H1 (cell line): Measurements from ENCODE around the gene KCTD15. TPM values are rescaled to one million over a fixed set of nuclear protein-coding genes. Genes with fewer than 3 reads are reported as not detected.

Experiments
- CTCF ChIA-PET: fragments of 300-600 bp; sonication (Branson Sonifier 250); formaldehyde crosslinking; loops from one replicate; lab custom pipeline; 2021; ENCODE audit not compliant: partially characterized antibody; lab: Charles Lee
- POLR2A ChIA-PET: fragments of 300-600 bp; sonication (Branson Sonifier 250); formaldehyde crosslinking; loops from one replicate; lab custom pipeline; 2021; ENCODE audit warnings: inconsistent platforms; ENCODE audit not compliant: partially characterized antibody; lab: Charles Lee
- DNase-seq, 2 experiments: peaks; one replicate each; pipeline versions ENCODE4 v3.0.0 to v3.0.0-alpha.2; 2010 to 2022; ENCODE audit warnings: low spot score in 2 of 2, low read depth in 1 of 2, mixed read lengths in 1 of 2
- FAIRE-seq: peaks from 2 replicates; lab custom pipeline; 2011; peaks lifted over from hg19 to GRCh38; lab: Jason Lieb, UNC
- H2AFZ ChIP-seq: 2 replicates; pipeline ENCODE4 v1.8.1; 2012; ENCODE audit warnings: low read length, inconsistent platforms
- H2AK5ac ChIP-seq: 2 replicates; pipeline ENCODE4 v1.6.1; 2013; ENCODE audit warnings: low read depth, low read length
- H2BK120ac ChIP-seq: replicated peaks from 2 replicates; pipeline ENCODE3; 2013; ENCODE audit warnings: low read depth, low read length, inconsistent platforms
- H2BK12ac ChIP-seq: 2 replicates; pipeline ENCODE4 v1.6.1; 2013; ENCODE audit warnings: low read depth, low read length
- H2BK15ac ChIP-seq: 2 replicates; pipeline ENCODE4 v1.6.1; 2013; ENCODE audit warnings: low read length
- H2BK20ac ChIP-seq: 2 replicates; pipeline ENCODE4 v1.6.1; 2013; ENCODE audit warnings: low read length
- H2BK5ac ChIP-seq: 2 replicates; pipeline ENCODE4 v1.6.1; 2013; ENCODE audit warnings: low read depth, low read length
- H3K14ac ChIP-seq: 2 replicates; pipeline ENCODE4 v1.6.1; 2013; ENCODE audit warnings: inconsistent platforms; ENCODE audit not compliant: insufficient read length
- H3K18ac ChIP-seq: 2 replicates; pipeline ENCODE4 v1.6.1; 2013; ENCODE audit warnings: low read length; ENCODE audit errors: extremely low read depth
- H3K23ac ChIP-seq: 2 replicates; pipeline ENCODE4 v1.6.1; 2013; ENCODE audit warnings: inconsistent platforms; ENCODE audit not compliant: insufficient read length
- H3K23me2 ChIP-seq: 2 replicates; pipeline ENCODE4 v1.6.1; 2013; ENCODE audit warnings: low read depth, low read length
- H3K27ac ChIP-seq: 2 replicates; pipeline ENCODE4 v1.6.1; 2011; ENCODE audit warnings: low read depth, low read length, inconsistent platforms
- H3K27me3 ChIP-seq, 4 experiments: replicated peaks in 1 of 4; 1 replicate in 1 of 4; 2 replicates in 3 of 4; pipeline versions ENCODE4 v1.6.1 to v1.8.1; 2011 to 2013; ENCODE audit warnings: low read length in 3 of 4, mild to moderate bottlenecking in 3 of 4, inconsistent platforms in 2 of 4, mixed read lengths in 2 of 4, moderate library complexity in 1 of 4; ENCODE audit not compliant: control insufficient read depth in 3 of 4, insufficient read depth in 3 of 4; ENCODE audit errors: extremely low read depth in 1 of 4
- H3K36me3 ChIP-seq, 4 experiments: 2 replicates each; pipeline versions ENCODE4 v1.6.1 to v1.8.1; 2011 to 2013; ENCODE audit warnings: mild to moderate bottlenecking in 4 of 4, low read length in 3 of 4, moderate library complexity in 2 of 4, control low read depth in 1 of 4, inconsistent platforms in 1 of 4; ENCODE audit not compliant: insufficient read depth in 4 of 4, control insufficient read depth in 2 of 4
- H3K4ac ChIP-seq: replicated peaks from 2 replicates; pipeline ENCODE3; 2013; ENCODE audit warnings: low read length, low read depth, mixed read lengths, inconsistent platforms; ENCODE audit not compliant: insufficient read length
- H3K4me1 ChIP-seq, 4 experiments: replicated peaks in 1 of 4; 1 replicate in 1 of 4; 2 replicates in 3 of 4; pipeline versions ENCODE4 v1.6.1 to v1.8.1; 2011 to 2013; ENCODE audit warnings: low read length in 3 of 4, inconsistent platforms in 2 of 4, mixed read lengths in 1 of 4; ENCODE audit not compliant: insufficient read depth in 4 of 4, control insufficient read depth in 3 of 4
- H3K4me2 ChIP-seq, 2 experiments: 2 replicates each; pipeline versions ENCODE4 v1.6.1 to v1.8.1; 2011 to 2013; ENCODE audit warnings: low read depth in 2 of 2, low read length in 2 of 2, control low read depth in 1 of 2, inconsistent platforms in 1 of 2, mild to moderate bottlenecking in 1 of 2; ENCODE audit not compliant: insufficient read depth in 1 of 2
- H3K4me3 ChIP-seq, 4 experiments: fragments of 200-600, 300-600 bp in 1 of 4; sonication (generic), shearing (Covaris generic), sonication (Bioruptor Twin) in 1 of 4; 2 replicates each; pipeline versions ENCODE4 v1.5.1 to v1.8.1; 2011 to 2016; ENCODE audit warnings: low read length in 4 of 4, low read depth in 3 of 4, control low read depth in 2 of 4, inconsistent platforms in 2 of 4, mild to moderate bottlenecking in 2 of 4, mixed read lengths in 1 of 4, moderate library complexity in 1 of 4; ENCODE audit not compliant: insufficient read depth in 2 of 4; ENCODE audit errors: extremely low read depth in 1 of 4
- H3K56ac ChIP-seq: replicated peaks from 2 replicates; pipeline ENCODE3; 2013; ENCODE audit warnings: low read depth, mild to moderate bottlenecking, mixed read lengths, low read length, inconsistent platforms; ENCODE audit not compliant: insufficient read length
- H3K79me1 ChIP-seq: 2 replicates; pipeline ENCODE4 v1.6.1; 2013; ENCODE audit warnings: low read depth, low read length, control low read depth
- H3K79me2 ChIP-seq, 2 experiments: 2 replicates each; pipeline versions ENCODE4 v1.6.1 to v1.8.1; 2012 to 2013; ENCODE audit warnings: low read length in 2 of 2, mild to moderate bottlenecking in 2 of 2, inconsistent platforms in 1 of 2; ENCODE audit not compliant: insufficient read depth in 2 of 2, control insufficient read depth in 1 of 2
- H3K9ac ChIP-seq, 4 experiments: replicated peaks in 1 of 4; 1 replicate in 1 of 4; 2 replicates in 3 of 4; pipeline versions ENCODE4 v1.6.1 to v1.8.1; 2011 to 2013; ENCODE audit warnings: low read depth in 3 of 4, low read length in 3 of 4, control low read depth in 2 of 4, mild to moderate bottlenecking in 2 of 4, moderate library complexity in 2 of 4, inconsistent platforms in 1 of 4; ENCODE audit errors: extremely low read depth in 1 of 4
- H3K9me3 ChIP-seq, 2 experiments: 2 replicates each; pipeline versions ENCODE4 v1.6.1 to v1.8.1; 2012 to 2013; ENCODE audit warnings: mild to moderate bottlenecking in 2 of 2, moderate library complexity in 2 of 2, control low read depth in 1 of 2, inconsistent platforms in 1 of 2, low read depth in 1 of 2, low read length in 1 of 2, mixed read lengths in 1 of 2; ENCODE audit not compliant: insufficient read depth in 2 of 2
- H4K20me1 ChIP-seq, 2 experiments: replicated peaks in 1 of 2; 2 replicates each; pipeline versions ENCODE3 to v1.8.1; 2011 to 2013; ENCODE audit warnings: inconsistent platforms in 2 of 2, low read length in 2 of 2, mild to moderate bottlenecking in 1 of 2; ENCODE audit not compliant: insufficient read depth in 2 of 2, control insufficient read depth in 1 of 2
- H4K5ac ChIP-seq: 2 replicates; pipeline ENCODE4 v1.6.1; 2013; ENCODE audit warnings: low read length, low read depth, mixed read lengths, inconsistent platforms; ENCODE audit not compliant: insufficient read length
- H4K8ac ChIP-seq: 2 replicates; pipeline ENCODE4 v1.8.0; 2013; ENCODE audit warnings: mild to moderate bottlenecking, moderate library complexity, low read length, inconsistent platforms; ENCODE audit not compliant: insufficient read depth; ENCODE audit errors: extremely low read depth
- H4K91ac ChIP-seq: replicated peaks from 2 replicates; pipeline ENCODE3; 2013; ENCODE audit warnings: low read length, mixed read lengths, inconsistent platforms; ENCODE audit not compliant: insufficient read length
- CHD2 ChIP-seq: IDR thresholded peaks from 2 replicates; pipeline ENCODE4 v1.6.1; 2012; ENCODE audit warnings: low read length, improper control_type of control experiment
- EGR1 ChIP-seq: IDR thresholded peaks from 2 replicates; pipeline ENCODE4 v1.6.1; 2011; ENCODE audit warnings: low read depth, low read length, borderline replicate concordance
- EZH2 ChIP-seq: fragments of 200-600 bp; sonication (generic); IDR thresholded peaks from 2 replicates; pipeline ENCODE4 v1.7.1; 2012; ENCODE audit warnings: low read depth, mild to moderate bottlenecking, moderate library complexity, low read length, inconsistent platforms; ENCODE audit not compliant: severe bottlenecking
- KDM1A ChIP-seq: fragments of 200-600, 300-600 bp; sonication (generic); IDR thresholded peaks from 2 replicates; pipeline ENCODE4 v1.7.1; 2016; ENCODE audit warnings: mild to moderate bottlenecking, low read length, borderline replicate concordance
- POLR2AphosphoS5 ChIP-seq: IDR thresholded peaks from 2 replicates; pipeline ENCODE4 v1.6.1; 2011; ENCODE audit warnings: low read depth, low read length
- SIN3A ChIP-seq, 2 experiments: IDR thresholded peaks in 1 of 2; conservative IDR thresholded peaks in 1 of 2; 2 replicates each; pipeline ENCODE4 v1.6.1; 2011 to 2012; ENCODE audit warnings: low read length in 2 of 2, improper control_type of control experiment in 1 of 2, low read depth in 1 of 2, mild to moderate bottlenecking in 1 of 2
- SIX5 ChIP-seq: IDR thresholded peaks from 2 replicates; pipeline ENCODE4 v1.6.1; 2011; ENCODE audit warnings: mild to moderate bottlenecking, low read depth, low read length
- SP2 ChIP-seq: IDR thresholded peaks from 2 replicates; pipeline ENCODE4 v1.6.1; 2012; ENCODE audit warnings: mild to moderate bottlenecking, low read length, inconsistent platforms
- SRF ChIP-seq: IDR thresholded peaks from 2 replicates; pipeline ENCODE4 v1.6.1; 2011; ENCODE audit warnings: mild to moderate bottlenecking, low read depth, low read length, moderate library complexity
- SUZ12 ChIP-seq: fragments of 200-600 bp; sonication (generic); IDR thresholded peaks from 2 replicates; pipeline ENCODE4 v1.6.1; 2012; ENCODE audit warnings: mild to moderate bottlenecking, inconsistent platforms, low read length, moderate library complexity, mixed read lengths
- WGBS, 2 experiments: shearing (Covaris generic) in 1 of 2; methylation state at CpG; one replicate each; pipeline versions ENCODE4 v1.1.6 to v1.1.7; 2013 to 2015; ENCODE audit warnings: low lambda C conversion rate in 2 of 2, mixed read lengths in 2 of 2, inconsistent platforms in 1 of 2, low coverage in 1 of 2, missing lambda C conversion rate in 1 of 2; ENCODE audit not compliant: insufficient replicate concordance in 2 of 2, insufficient coverage in 1 of 2, insufficient read length in 1 of 2; ENCODE audit errors: extremely low coverage in 1 of 2, missing lambda C conversion rate in 1 of 2; 5-methylcytosine and 5-hydroxymethylcytosine counted together
- polyA plus RNA-seq, 7 experiments: library from polyadenylated mRNA; depleted of rRNA in 3 of 7; stranded (reverse) in 5 of 7; unstranded in 2 of 7; fragments of >200 nt in 5 of 7; fragments of 200-250 nt in 2 of 7; gene quantifications; 1 replicate in 5 of 7; 2 replicates in 1 of 7; 4 replicates in 1 of 7; pipeline versions ENCODE4 v1.2.1 to v1.2.3, GENCODE V29; 2011 to 2013; ENCODE audit warnings: missing spikeins in 2 of 7, mixed read lengths in 2 of 7
- total RNA-seq: library from RNA; stranded (reverse); fragmentation: NEBNext Ultra II Directional; extraction: Animal tissue kit (Norgen Biotek cat#: 25700); gene quantifications from 2 replicates; pipeline ENCODE4 v1.2.1, GENCODE V29; 2021
- TF ChIP-seq, protein P1 (sequence below): IDR thresholded peaks from 2 replicates; pipeline ENCODE4 v1.6.1; 2011; ENCODE audit warnings: low read depth, mild to moderate bottlenecking, low read length; ENCODE audit not compliant: insufficient read depth

KCTD15 gene
- total and polyA plus RNA-seq, 2 of the 8 experiments (the other 6 are each of a cell fraction or from before 2014, with no cell fraction given), result 25.1 to 27.0 TPM

- Histone ChIP-seq H3K23ac (no peak overlapping the region), H3K36me3 (no peaks in the 10 kb centered on the region; a peak in 1 of 8 replicates), H3K23me2 (peaks cover 10% of the 10 kb centered on the region), H2BK20ac (no peak overlapping the region), H3K27me3 (no peaks in the 10 kb centered on the region; a peak in 2 of 7 replicates), H3K18ac (peak overlapping the region; percentile 38), H3K79me2 (peaks cover 0 to 5% of the 10 kb centered on the region in 2 experiments; a peak in 1 of 4 replicates), H4K20me1 (peaks cover 0 to 1% of the 10 kb centered on the region in 2 experiments), H3K56ac (peak overlapping the region; percentile 21), H2AK5ac (no peak overlapping the region), H2BK5ac (peak overlapping the region; percentile 88), H3K9ac (peak overlapping the region; percentile 59 to 85 (median 74)), H4K8ac (peak overlapping the region; percentile 89; the same call in 1 of the 2 replicates), H3K27ac (peak overlapping the region; percentile 92), H2AFZ (no peak overlapping the region; the same call in 1 of the 2 replicates), H3K4ac (peak overlapping the region; percentile 40), H3K14ac (no peak overlapping the region), H3K4me3 (peak overlapping the region; percentile 40 to 91 (median 58)), H3K9me3 (no peaks in the 10 kb centered on the region), H2BK120ac (no peak overlapping the region), H2BK15ac (no peak overlapping the region), H3K79me1 (0 out of 2 replicates have a peak, but pooled peaks cover 3% of the 10 kb centered on the region), H2BK12ac (no peak overlapping the region), H3K4me2 (peak overlapping the region; percentile 68 to 84), H4K91ac (no peak overlapping the region), H3K4me1 (peaks cover 7 to 18% (median 16%) of the 10 kb centered on the region in 4 experiments), H4K5ac (peak overlapping the region; percentile 81)
- FAIRE-seq (no peak), DNase-seq (peak in 1 of 2 experiments; percentile 90)
- POLR2A ChIA-PET, result interaction anchor here (0.6 to 4.7 kb wide), 28 partner anchors 9 to 378 kb away, joined by 3 to 40 read pairs (median 3); no protein-coding TSS in a partner anchor
- WGBS, 2 experiments, result 2% methylated on average over 50 of the region's 92 CpGs; no CpG with 5 or more reads in 1 of the 2 experiments
- CTCF ChIA-PET, result interaction anchor here (0.7 to 2.4 kb wide), 26 partner anchors 9 to 348 kb away, joined by 3 to 23 read pairs (median 3); no protein-coding TSS in a partner anchor
- TF ChIP-seq SIX5, result no peak
- TF ChIP-seq, protein P1, sequence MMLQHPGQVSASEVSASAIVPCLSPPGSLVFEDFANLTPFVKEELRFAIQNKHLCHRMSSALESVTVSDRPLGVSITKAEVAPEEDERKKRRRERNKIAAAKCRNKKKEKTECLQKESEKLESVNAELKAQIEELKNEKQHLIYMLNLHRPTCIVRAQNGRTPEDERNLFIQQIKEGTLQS, result no peak
- peak; percentile 49; the same call in 1 of the 2 replicates for TF ChIP-seq POLR2AphosphoS5
- no peak for TF ChIP-seq KDM1A
- no peak for TF ChIP-seq SUZ12
- no peak for TF ChIP-seq CHD2
- TF ChIP-seq EZH2, result no peak
- TF ChIP-seq SIN3A (conservative IDR thresholded peaks at IDR 0.05 in 1 of 2, IDR thresholded peaks at IDR 0.05 in 1 of 2; ENCODE audit: low read depth in 1 of 2, low read length in 2 of 2), result peak in 1 of 2 experiments; percentile 16; a peak in 1 of 4 replicates
- TF ChIP-seq SRF, result no peak
- TF ChIP-seq SP2, result no peak
- TF ChIP-seq EGR1, result 0 out of 2 replicates have a peak, but pooled peaks have one; percentile 10
Measured at GRCh38 chr19:33795370-33796163, 1.1 kb upstream of the KCTD15 start.
